SK-N-SH (cell line): ENCODE data around the gene RARA. TPM values are rescaled to one million over a fixed set of nuclear protein-coding genes. Genes with fewer than 3 reads are reported as not detected.

ENCODE experiments used
- CTCF ChIA-PET: fragments of 300-600, 350-600 bp; formaldehyde crosslinking; extraction: SDS; loops from one replicate; lab custom pipeline; 2021; lab: Yijun Ruan, JAX
- POLR2A ChIA-PET: fragments of 350-600 bp; sonication (Branson Sonifier 250); formaldehyde crosslinking; extraction: SDS; loops from one replicate; lab custom pipeline; 2020; ENCODE audit warnings: antibody characterized with exemption, inconsistent platforms; lab: Yijun Ruan, JAX
- DNase-seq: peaks from one replicate; pipeline ENCODE4 v3.0.0; 2012
- H2AFZ ChIP-seq: fragments of 200-600 bp; sonication (generic); 2 replicates; pipeline ENCODE4 v1.8.1; 2016; ENCODE audit warnings: antibody characterized with exemption, mild to moderate bottlenecking, low read depth
- H3F3A ChIP-seq: fragments of 200-600 bp; sonication (generic); replicated peaks from 2 replicates; pipeline ENCODE3; 2016; ENCODE audit warnings: antibody characterized with exemption, mild to moderate bottlenecking; ENCODE audit not compliant: insufficient read depth
- H3K27ac ChIP-seq, 2 experiments: fragments of 200-500 bp in 1 of 2; fragments of 200-600 bp in 1 of 2; sonication (Bioruptor generic) in 1 of 2; sonication (generic), shearing (Covaris generic) in 1 of 2; 2 replicates each; pipeline versions ENCODE4 v1.5.1 to v1.6.1; 2014 to 2016; ENCODE audit warnings: low read depth in 2 of 2, inconsistent platforms in 1 of 2, low read length in 1 of 2, mild to moderate bottlenecking in 1 of 2, mixed read lengths in 1 of 2
- H3K27me3 ChIP-seq: fragments of 200-600 bp; sonication (generic), shearing (Covaris generic); 2 replicates; pipeline ENCODE4 v1.6.1; 2016; ENCODE audit warnings: mixed run types; ENCODE audit not compliant: insufficient read depth
- H3K36me3 ChIP-seq, 2 experiments: fragments of 200-500 bp in 1 of 2; fragments of 200-600 bp in 1 of 2; sonication (Bioruptor generic) in 1 of 2; sonication (generic) in 1 of 2; replicated peaks in 1 of 2; 2 replicates each; pipeline versions ENCODE3 to v1.5.1; 2014 to 2016; ENCODE audit warnings: low read length in 1 of 2, mild to moderate bottlenecking in 1 of 2; ENCODE audit not compliant: insufficient read depth in 2 of 2, control insufficient read depth in 1 of 2
- H3K4me1 ChIP-seq, 2 experiments: fragments of 200-500 bp in 1 of 2; fragments of 200-600 bp in 1 of 2; sonication (Bioruptor generic) in 1 of 2; sonication (generic), shearing (Covaris generic) in 1 of 2; 2 replicates each; pipeline versions ENCODE4 v1.5.1 to v1.6.1; 2014 to 2016; ENCODE audit warnings: low read depth in 1 of 2, low read length in 1 of 2, mixed run types in 1 of 2; ENCODE audit not compliant: insufficient read depth in 2 of 2, control insufficient read depth in 1 of 2
- H3K4me2 ChIP-seq: fragments of 200-600 bp; sonication (generic), shearing (Covaris generic); 2 replicates; pipeline ENCODE4 v1.6.1; 2017; ENCODE audit warnings: mixed run types
- H3K4me3 ChIP-seq, 2 experiments: fragments of 200-500 bp in 1 of 2; fragments of 200-600 bp in 1 of 2; sonication (Bioruptor generic) in 1 of 2; sonication (generic), shearing (Covaris generic) in 1 of 2; 2 replicates each; pipeline versions ENCODE4 v1.5.1 to v1.8.1; 2014 to 2016; ENCODE audit warnings: low read depth in 2 of 2, inconsistent platforms in 1 of 2, low read length in 1 of 2, mild to moderate bottlenecking in 1 of 2, mixed read lengths in 1 of 2, moderate library complexity in 1 of 2
- H3K79me2 ChIP-seq: fragments of 200-600 bp; sonication (generic); 2 replicates; pipeline ENCODE4 v1.8.1; 2017; ENCODE audit warnings: mild to moderate bottlenecking; ENCODE audit not compliant: insufficient read depth
- H3K9ac ChIP-seq: fragments of 200-600 bp; sonication (generic); 2 replicates; pipeline ENCODE4 v1.6.1; 2017; ENCODE audit warnings: mixed run types
- H3K9me2 ChIP-seq: fragments of 200-600 bp; sonication (generic); 2 replicates; pipeline ENCODE4 v1.6.1; 2017; ENCODE audit warnings: mixed run types
- H3K9me3 ChIP-seq: fragments of 200-600 bp; sonication (generic); 2 replicates; pipeline ENCODE4 v1.6.1; 2017; ENCODE audit warnings: mixed run types, mild to moderate bottlenecking, moderate library complexity
- H4K20me1 ChIP-seq: fragments of 200-600 bp; sonication (generic); 2 replicates; pipeline ENCODE4 v1.6.1; 2017; ENCODE audit warnings: mild to moderate bottlenecking, mixed run types; ENCODE audit not compliant: insufficient read depth
- EP300 ChIP-seq, 2 experiments: IDR thresholded peaks; 2 replicates each; pipeline versions ENCODE4 v1.4.0 to v1.6.1; 2012; ENCODE audit warnings: borderline replicate concordance in 1 of 2, low read depth in 1 of 2, low read length in 1 of 2
- EZH2phosphoT487 ChIP-seq: fragments of 200-600 bp; sonication (generic); IDR thresholded peaks from 2 replicates; pipeline ENCODE4 v1.6.1; 2017; ENCODE audit warnings: low read depth, mixed run types, mild to moderate bottlenecking, antibody characterized with exemption, moderate library complexity, borderline replicate concordance
- FOSL2 ChIP-seq: IDR thresholded peaks from 2 replicates; pipeline ENCODE4 v1.4.0; 2012; ENCODE audit warnings: low read depth, mild to moderate bottlenecking, moderate library complexity, borderline replicate concordance
- FOXJ3 ChIP-seq: sonication (generic); formaldehyde crosslinking; IDR thresholded peaks from 2 replicates; pipeline ENCODE4 v1.5.1; 2020; ENCODE audit warnings: mild to moderate bottlenecking, missing genetic modification reagents
- FOXM1 ChIP-seq: IDR thresholded peaks from 2 replicates; pipeline ENCODE4 v1.4.0; 2012; ENCODE audit warnings: low read depth, mild to moderate bottlenecking
- GABPA ChIP-seq: IDR thresholded peaks from 2 replicates; pipeline ENCODE4 v1.4.0; 2012; ENCODE audit warnings: low read depth, mild to moderate bottlenecking
- GATA2 ChIP-seq: sonication (generic); formaldehyde crosslinking; IDR thresholded peaks from 2 replicates; pipeline ENCODE4 v1.5.0; 2020; ENCODE audit warnings: mild to moderate bottlenecking, missing genetic modification reagents
- MXI1 ChIP-seq: IDR thresholded peaks from 2 replicates; pipeline ENCODE4 v1.6.1; 2012; ENCODE audit warnings: mild to moderate bottlenecking, low read depth, low read length, improper control_type of control experiment
- POLR2AphosphoS5 ChIP-seq: IDR thresholded peaks from 2 replicates; pipeline ENCODE4 v1.6.1; 2012; ENCODE audit warnings: low read depth, low read length
- RCOR1 ChIP-seq: fragments of 150-350 bp; IDR thresholded peaks from 2 replicates; pipeline ENCODE4 v1.6.1; 2017; ENCODE audit warnings: antibody characterized with exemption, low read length
- RFX5 ChIP-seq: IDR thresholded peaks from 2 replicates; pipeline ENCODE4 v1.6.1; 2012; ENCODE audit warnings: mild to moderate bottlenecking, improper control_type of control experiment, low read length
- RXRA ChIP-seq: IDR thresholded peaks from 2 replicates; pipeline ENCODE4 v1.4.0; 2012; ENCODE audit warnings: low read depth, mild to moderate bottlenecking, borderline replicate concordance
- SIN3A ChIP-seq: IDR thresholded peaks from 2 replicates; pipeline ENCODE4 v1.6.1; 2012; ENCODE audit warnings: low read depth, mild to moderate bottlenecking, low read length, moderate library complexity, borderline replicate concordance
- TAF1 ChIP-seq: IDR thresholded peaks from 2 replicates; pipeline ENCODE4 v1.6.1; 2012; ENCODE audit warnings: low read depth, mild to moderate bottlenecking, low read length, moderate library complexity, borderline replicate concordance
- TCF12 ChIP-seq: IDR thresholded peaks from 2 replicates; pipeline ENCODE4 v1.4.0; 2012
- WGBS: methylation state at CpG from one replicate; pipeline ENCODE4 v1.1.6; 2017; ENCODE audit warnings: low lambda C conversion rate; 5-methylcytosine and 5-hydroxymethylcytosine counted together
- polyA plus RNA-seq, 3 experiments: library from polyadenylated mRNA; depleted of rRNA; stranded (reverse); fragments of >200 nt; gene quantifications; 2 replicates each; pipeline ENCODE4 v1.2.3, GENCODE V29; 2012
- TF ChIP-seq, protein P1 (sequence below): IDR thresholded peaks from 2 replicates; pipeline ENCODE4 v1.4.0; 2012; ENCODE audit warnings: low read depth, borderline replicate concordance
- TF ChIP-seq, protein P2 (sequence below): IDR thresholded peaks from 2 replicates; pipeline ENCODE4 v1.4.0; 2012; ENCODE audit warnings: low read depth, borderline replicate concordance
- TF ChIP-seq, protein P3 (sequence below): fragments of 150-350 bp; IDR thresholded peaks from 2 replicates; pipeline ENCODE4 v1.6.1; 2017; ENCODE audit warnings: antibody characterized with exemption, low read length, low read depth, borderline replicate concordance
- TF ChIP-seq, protein P4 (sequence below): fragments of 200-600 bp; sonication (generic); IDR thresholded peaks from 2 replicates; pipeline ENCODE4 v1.6.1; 2017; ENCODE audit warnings: antibody characterized with exemption, mild to moderate bottlenecking, moderate library complexity

Gene RARA
- polyA plus RNA-seq, 1 of the 3 experiments (the other 2 are of a cell fraction), result 13.3 TPM

DNA sequence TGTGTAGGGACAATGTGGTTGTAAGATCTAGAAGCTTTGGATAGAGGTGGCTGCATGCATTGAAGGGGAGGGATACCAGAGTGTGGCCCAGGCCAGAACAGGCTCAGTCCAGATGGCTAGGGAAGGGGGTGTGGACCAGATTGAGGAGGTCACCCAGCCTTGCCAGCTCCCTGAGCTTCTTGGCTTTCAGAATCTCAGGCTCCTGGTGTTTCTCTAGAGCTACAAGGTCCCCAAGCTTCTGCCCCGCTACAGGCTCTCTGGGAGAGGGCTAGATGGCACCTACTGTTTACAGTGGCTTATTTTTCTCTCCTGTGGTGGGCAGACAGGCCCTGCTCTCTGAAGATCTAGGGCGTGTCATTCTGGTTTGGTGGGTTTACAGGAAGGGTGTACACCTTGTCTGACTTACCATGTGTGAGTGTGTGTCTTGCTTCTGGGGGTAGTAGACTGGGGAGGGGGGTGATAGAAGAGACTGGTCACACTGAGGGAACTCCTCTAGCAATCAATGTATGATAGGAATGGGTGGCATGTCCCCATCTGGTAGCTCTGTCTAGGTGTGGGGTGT is 1.1 kb downstream of the RARA start:
- Histone ChIP-seq H3K9me3 (no peaks in the 10 kb centered on the region), H3K4me1 (peaks cover 62 to 89% of the 10 kb centered on the region in 2 experiments), H3K9me2 (no peaks in the 10 kb centered on the region), H3K27ac (peak overlapping the region; percentile 95 to 99), H3K36me3 (no peaks in the 10 kb centered on the region), H3K4me2 (peak overlapping the region; percentile 81), H3K27me3 (no peaks in the 10 kb centered on the region), H4K20me1 (no peaks in the 10 kb centered on the region), H3K4me3 (peak overlapping the region; percentile 65 to 69), H2AFZ (no peak overlapping the region), H3K79me2 (peaks cover 13% of the 10 kb centered on the region; the same call in 1 of the 2 replicates), H3K9ac (peak overlapping the region; percentile 58), H3F3A (peaks cover 54% of the 10 kb centered on the region)
- WGBS, result 96% methylated on average over 2 of the region's 2 CpGs
- TF ChIP-seq RCOR1, result no peak
- TF ChIP-seq MXI1, result peak; percentile 59; the same call in 1 of the 2 replicates
- 0 out of 2 replicates have a peak, but pooled peaks have one; percentile 43 for TF ChIP-seq TCF12
- no peak for TF ChIP-seq FOSL2
- CTCF ChIA-PET, result interaction anchor here (1.0 to 57.6 kb wide), 7 partner anchors 5 to 250 kb away, joined by 3 to 1706 read pairs (median 4); partner anchors contain the start of genes CDC6, GJD3, RARA and WIPF2
- peak; percentile 44 for DNase-seq
- POLR2A ChIA-PET, result interaction anchor here (0.6 to 3.9 kb wide), 7 partner anchors 9 to 98 kb away, joined by 3 to 27 read pairs (median 4); no protein-coding TSS in a partner anchor

DNA sequence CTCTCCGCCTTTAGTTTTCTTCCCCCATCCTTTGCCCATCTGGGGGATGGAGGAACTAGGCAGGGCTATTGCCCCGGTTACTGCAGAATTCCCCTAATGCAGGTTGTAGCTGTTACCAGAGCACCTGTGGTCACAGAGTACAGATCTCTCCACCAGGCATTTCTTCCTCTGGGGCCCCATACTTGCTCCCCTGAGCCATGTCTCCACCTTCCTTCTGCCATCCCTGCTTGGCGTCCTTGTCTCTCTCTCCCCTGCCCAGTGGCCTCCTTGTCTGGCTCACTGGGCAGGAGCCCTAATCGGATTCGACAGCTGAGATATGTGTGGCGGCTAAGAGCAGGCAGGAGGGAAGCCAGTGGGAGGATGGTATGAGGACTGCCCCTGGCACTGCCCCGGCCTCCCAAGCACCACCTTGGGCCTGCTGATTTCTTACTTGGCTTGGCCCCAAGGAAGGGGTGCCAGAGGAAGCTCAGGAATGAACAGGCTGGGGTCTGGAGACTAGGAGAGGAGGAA is 2.0 kb downstream of the RARA start:
- H3K4me2 ChIP-seq, result peak overlapping the region; percentile 81
- peak overlapping the region; percentile 95 to 99 for H3K27ac ChIP-seq
- peaks cover 61% of the 10 kb centered on the region for H3F3A ChIP-seq
- DNase-seq, result peak; percentile 83
- H3K36me3 ChIP-seq, result no peaks in the 10 kb centered on the region
- ChIA-PET CTCF (interaction anchor here (1.0 to 57.6 kb wide), 5 partner anchors 6 to 249 kb away, joined by 3 to 1706 read pairs (median 4); partner anchors contain the start of genes CDC6, GJD3 and RARA), POLR2A (interaction anchor here (1.2 to 3.9 kb wide), 5 partner anchors 11 to 43 kb away, joined by 3 to 27 read pairs (median 6); no protein-coding TSS in a partner anchor)
- 41% methylated on average over 7 of the region's 7 CpGs for WGBS
- H3K27me3 ChIP-seq, result no peaks in the 10 kb centered on the region
- H3K9me3 ChIP-seq, result no peaks in the 10 kb centered on the region
- no peak overlapping the region for H2AFZ ChIP-seq
- no peaks in the 10 kb centered on the region for H3K9me2 ChIP-seq
- peaks cover 22% of the 10 kb centered on the region; the same call in 1 of the 2 replicates for H3K79me2 ChIP-seq
- H3K9ac ChIP-seq, result peak overlapping the region; percentile 58; the same call in 1 of the 2 replicates
- peak overlapping the region; percentile 65 to 69 for H3K4me3 ChIP-seq
- H3K4me1 ChIP-seq, result peaks cover 71 to 91% of the 10 kb centered on the region in 2 experiments
- H4K20me1 ChIP-seq, result no peaks in the 10 kb centered on the region
- TF ChIP-seq RXRA, result peak; percentile 95; the same call in 1 of the 2 replicates
- peak; percentile 67 for TF ChIP-seq TAF1
- TF ChIP-seq SIN3A, result peak; percentile 97
- peak; percentile 61; the same call in 1 of the 2 replicates for TF ChIP-seq FOSL2
- TF ChIP-seq GABPA, result no peak
- no peak for TF ChIP-seq EZH2phosphoT487
- TF ChIP-seq TCF12, result peak; percentile 100
- TF ChIP-seq, protein P1, sequence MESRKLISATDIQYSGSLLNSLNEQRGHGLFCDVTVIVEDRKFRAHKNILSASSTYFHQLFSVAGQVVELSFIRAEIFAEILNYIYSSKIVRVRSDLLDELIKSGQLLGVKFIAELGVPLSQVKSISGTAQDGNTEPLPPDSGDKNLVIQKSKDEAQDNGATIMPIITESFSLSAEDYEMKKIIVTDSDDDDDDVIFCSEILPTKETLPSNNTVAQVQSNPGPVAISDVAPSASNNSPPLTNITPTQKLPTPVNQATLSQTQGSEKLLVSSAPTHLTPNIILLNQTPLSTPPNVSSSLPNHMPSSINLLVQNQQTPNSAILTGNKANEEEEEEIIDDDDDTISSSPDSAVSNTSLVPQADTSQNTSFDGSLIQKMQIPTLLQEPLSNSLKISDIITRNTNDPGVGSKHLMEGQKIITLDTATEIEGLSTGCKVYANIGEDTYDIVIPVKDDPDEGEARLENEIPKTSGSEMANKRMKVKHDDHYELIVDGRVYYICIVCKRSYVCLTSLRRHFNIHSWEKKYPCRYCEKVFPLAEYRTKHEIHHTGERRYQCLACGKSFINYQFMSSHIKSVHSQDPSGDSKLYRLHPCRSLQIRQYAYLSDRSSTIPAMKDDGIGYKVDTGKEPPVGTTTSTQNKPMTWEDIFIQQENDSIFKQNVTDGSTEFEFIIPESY, result peak; percentile 85; the same call in 1 of the 2 replicates
- TF ChIP-seq RFX5, result no peak
- peak; percentile 96 to 99 for TF ChIP-seq EP300 (IDR thresholded peaks at IDR 0.05; ENCODE audit: borderline replicate concordance in 1 of 2, low read depth in 1 of 2, low read length in 1 of 2)
- TF ChIP-seq FOXJ3 (CRISPR knock-in tag), result peak; percentile 98
- peak; percentile 86 for TF ChIP-seq FOXM1
- peak; percentile 95 for TF ChIP-seq POLR2AphosphoS5
- TF ChIP-seq, protein P2, sequence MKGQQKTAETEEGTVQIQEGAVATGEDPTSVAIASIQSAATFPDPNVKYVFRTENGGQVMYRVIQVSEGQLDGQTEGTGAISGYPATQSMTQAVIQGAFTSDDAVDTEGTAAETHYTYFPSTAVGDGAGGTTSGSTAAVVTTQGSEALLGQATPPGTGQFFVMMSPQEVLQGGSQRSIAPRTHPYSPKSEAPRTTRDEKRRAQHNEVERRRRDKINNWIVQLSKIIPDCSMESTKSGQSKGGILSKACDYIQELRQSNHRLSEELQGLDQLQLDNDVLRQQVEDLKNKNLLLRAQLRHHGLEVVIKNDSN, result no peak
- TF ChIP-seq, protein P3, sequence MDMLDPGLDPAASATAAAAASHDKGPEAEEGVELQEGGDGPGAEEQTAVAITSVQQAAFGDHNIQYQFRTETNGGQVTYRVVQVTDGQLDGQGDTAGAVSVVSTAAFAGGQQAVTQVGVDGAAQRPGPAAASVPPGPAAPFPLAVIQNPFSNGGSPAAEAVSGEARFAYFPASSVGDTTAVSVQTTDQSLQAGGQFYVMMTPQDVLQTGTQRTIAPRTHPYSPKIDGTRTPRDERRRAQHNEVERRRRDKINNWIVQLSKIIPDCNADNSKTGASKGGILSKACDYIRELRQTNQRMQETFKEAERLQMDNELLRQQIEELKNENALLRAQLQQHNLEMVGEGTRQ, result no peak
- TF ChIP-seq GATA2 (CRISPR knock-in tag), result peak; percentile 86
- TF ChIP-seq, protein P4, sequence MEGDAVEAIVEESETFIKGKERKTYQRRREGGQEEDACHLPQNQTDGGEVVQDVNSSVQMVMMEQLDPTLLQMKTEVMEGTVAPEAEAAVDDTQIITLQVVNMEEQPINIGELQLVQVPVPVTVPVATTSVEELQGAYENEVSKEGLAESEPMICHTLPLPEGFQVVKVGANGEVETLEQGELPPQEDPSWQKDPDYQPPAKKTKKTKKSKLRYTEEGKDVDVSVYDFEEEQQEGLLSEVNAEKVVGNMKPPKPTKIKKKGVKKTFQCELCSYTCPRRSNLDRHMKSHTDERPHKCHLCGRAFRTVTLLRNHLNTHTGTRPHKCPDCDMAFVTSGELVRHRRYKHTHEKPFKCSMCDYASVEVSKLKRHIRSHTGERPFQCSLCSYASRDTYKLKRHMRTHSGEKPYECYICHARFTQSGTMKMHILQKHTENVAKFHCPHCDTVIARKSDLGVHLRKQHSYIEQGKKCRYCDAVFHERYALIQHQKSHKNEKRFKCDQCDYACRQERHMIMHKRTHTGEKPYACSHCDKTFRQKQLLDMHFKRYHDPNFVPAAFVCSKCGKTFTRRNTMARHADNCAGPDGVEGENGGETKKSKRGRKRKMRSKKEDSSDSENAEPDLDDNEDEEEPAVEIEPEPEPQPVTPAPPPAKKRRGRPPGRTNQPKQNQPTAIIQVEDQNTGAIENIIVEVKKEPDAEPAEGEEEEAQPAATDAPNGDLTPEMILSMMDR, result no peak
- TF ChIP-seq MXI1, result peak; percentile 60; the same call in 1 of the 2 replicates
